H9 (cell line): Measurements from ENCODE around the gene MMP25. TPM values are rescaled to one million over a fixed set of nuclear protein-coding genes. Genes with fewer than 3 reads are reported as not detected.

ENCODE experiments used
- DNase-seq: peaks from one replicate; pipeline ENCODE4 v3.0.0-alpha.2; 2017
- H2AFZ ChIP-seq: one replicate; pipeline ENCODE4 v1.6.1; 2013; ENCODE audit warnings: mild to moderate bottlenecking, low read length, control low read depth, moderate library complexity
- H2AK5ac ChIP-seq: 2 replicates; pipeline ENCODE4 v1.6.1; 2013; ENCODE audit warnings: low read length, control low read depth, mixed read lengths; ENCODE audit not compliant: insufficient read length
- H2BK120ac ChIP-seq: one replicate; pipeline ENCODE4 v1.6.1; 2013; ENCODE audit warnings: low read depth, mild to moderate bottlenecking, low read length, control low read depth, inconsistent platforms; ENCODE audit not compliant: poor library complexity, severe bottlenecking
- H2BK12ac ChIP-seq: 2 replicates; pipeline ENCODE4 v1.6.1; 2013; ENCODE audit warnings: low read length, control low read depth, mixed read lengths, low read depth; ENCODE audit not compliant: insufficient read length
- H2BK15ac ChIP-seq: 2 replicates; pipeline ENCODE4 v1.6.1; 2013; ENCODE audit warnings: low read depth, low read length, control low read depth
- H2BK20ac ChIP-seq: one replicate; pipeline ENCODE4 v1.6.1; 2013; ENCODE audit warnings: low read depth, mild to moderate bottlenecking, low read length, control low read depth, inconsistent platforms; ENCODE audit not compliant: poor library complexity, severe bottlenecking
- H2BK5ac ChIP-seq: 2 replicates; pipeline ENCODE4 v1.6.1; 2013; ENCODE audit warnings: low read length, control low read depth, mixed read lengths; ENCODE audit not compliant: insufficient read length
- H3K14ac ChIP-seq: 2 replicates; pipeline ENCODE4 v1.6.1; 2013; ENCODE audit warnings: low read length, control low read depth; ENCODE audit not compliant: insufficient read depth
- H3K18ac ChIP-seq: 2 replicates; pipeline ENCODE4 v1.6.1; 2013; ENCODE audit warnings: low read depth, mild to moderate bottlenecking, mixed read lengths, low read length, control low read depth; ENCODE audit not compliant: insufficient read length
- H3K23ac ChIP-seq: 2 replicates; pipeline ENCODE4 v1.6.1; 2013; ENCODE audit warnings: low read length, control low read depth, mixed read lengths, low read depth; ENCODE audit not compliant: insufficient read length
- H3K23me2 ChIP-seq: 2 replicates; pipeline ENCODE4 v1.6.1; 2013; ENCODE audit warnings: low read depth, mild to moderate bottlenecking, mixed read lengths, low read length, control low read depth; ENCODE audit not compliant: insufficient read length, poor library complexity, severe bottlenecking
- H3K27ac ChIP-seq: 2 replicates; pipeline ENCODE4 v1.5.1; 2013; ENCODE audit warnings: low read length, control low read depth, mixed read lengths, low read depth; ENCODE audit not compliant: insufficient read length
- H3K27me3 ChIP-seq: 2 replicates; pipeline ENCODE4 v1.6.1; 2013; ENCODE audit warnings: low read length, control low read depth, inconsistent platforms; ENCODE audit not compliant: insufficient read depth
- H3K4ac ChIP-seq: 2 replicates; pipeline ENCODE4 v1.6.1; 2013; ENCODE audit warnings: low read depth, mild to moderate bottlenecking, control low read depth, inconsistent platforms, low read length, moderate library complexity
- H3K4me1 ChIP-seq: 2 replicates; pipeline ENCODE4 v1.6.1; 2013; ENCODE audit warnings: low read length, control low read depth, inconsistent platforms; ENCODE audit not compliant: insufficient read depth
- H3K4me2 ChIP-seq: 2 replicates; pipeline ENCODE4 v1.6.1; 2013; ENCODE audit warnings: low read length, control low read depth, mixed read lengths; ENCODE audit not compliant: insufficient read length, insufficient read depth
- H3K56ac ChIP-seq: 2 replicates; pipeline ENCODE4 v1.6.1; 2013; ENCODE audit warnings: low read depth, mild to moderate bottlenecking, mixed read lengths, low read length, control low read depth; ENCODE audit not compliant: insufficient read length
- H3K79me1 ChIP-seq: 2 replicates; pipeline ENCODE4 v1.6.1; 2013; ENCODE audit warnings: low read depth, mild to moderate bottlenecking, moderate library complexity, low read length, control low read depth, inconsistent platforms; ENCODE audit not compliant: insufficient read depth, poor library complexity, severe bottlenecking
- H3K79me2 ChIP-seq: 2 replicates; pipeline ENCODE4 v1.6.1; 2013; ENCODE audit warnings: low read length, control low read depth, inconsistent platforms; ENCODE audit not compliant: insufficient read depth
- H3K9ac ChIP-seq: 2 replicates; pipeline ENCODE4 v1.6.1; 2013; ENCODE audit warnings: low read length, control low read depth, mixed read lengths; ENCODE audit not compliant: insufficient read length; ENCODE audit errors: extremely low read depth
- H3K9me3 ChIP-seq: one replicate; pipeline ENCODE4 v1.6.1; 2013; ENCODE audit warnings: low read depth, low read length, inconsistent platforms; ENCODE audit not compliant: control insufficient read depth
- H3T11ph ChIP-seq: one replicate; pipeline ENCODE4 v1.6.1; 2013; ENCODE audit warnings: mild to moderate bottlenecking, low read length, control low read depth, inconsistent platforms
- H4K20me1 ChIP-seq: one replicate; pipeline ENCODE4 v1.6.1; 2013; ENCODE audit not compliant: control insufficient read depth, insufficient read length, insufficient read depth
- H4K5ac ChIP-seq: 2 replicates; pipeline ENCODE4 v1.6.1; 2013; ENCODE audit warnings: low read depth, mild to moderate bottlenecking, mixed read lengths, low read length, control low read depth; ENCODE audit not compliant: insufficient read length
- H4K8ac ChIP-seq: replicated peaks from 2 replicates; pipeline ENCODE4 v1.6.1; 2013; ENCODE audit warnings: low read length, control low read depth, mixed read lengths, low read depth; ENCODE audit not compliant: insufficient read length
- H4K91ac ChIP-seq: 2 replicates; pipeline ENCODE4 v1.6.1; 2013; ENCODE audit warnings: low read depth, mild to moderate bottlenecking, moderate library complexity, mixed read lengths, low read length, control low read depth; ENCODE audit not compliant: insufficient read length
- H3K27ac Mint-ChIP-seq, 3 experiments: 2 replicates in 2 of 3; 3 replicates in 1 of 3; pipeline ENCODE4 v1.8.0; 2020 to 2021; ENCODE audit warnings: mixed read lengths in 3 of 3, mild to moderate bottlenecking in 1 of 3, moderate library complexity in 1 of 3
- H3K27me3 Mint-ChIP-seq: 2 replicates; pipeline ENCODE4 v1.8.0; 2021; ENCODE audit warnings: low read depth, mild to moderate bottlenecking, moderate library complexity, mixed read lengths
- H3K36me3 Mint-ChIP-seq, 3 experiments: 2 replicates in 2 of 3; 3 replicates in 1 of 3; pipeline ENCODE4 v1.8.0; 2020 to 2021; ENCODE audit warnings: low read depth in 3 of 3, mixed read lengths in 3 of 3; ENCODE audit not compliant: insufficient read depth in 1 of 3
- H3K4me1 Mint-ChIP-seq, 2 experiments: 2 replicates each; pipeline ENCODE4 v1.8.0; 2020; ENCODE audit warnings: mixed read lengths in 2 of 2
- H3K4me3 Mint-ChIP-seq, 2 experiments: 2 replicates in 1 of 2; 3 replicates in 1 of 2; pipeline ENCODE4 v1.8.0; 2020 to 2021; ENCODE audit warnings: mild to moderate bottlenecking in 2 of 2, mixed read lengths in 2 of 2, moderate library complexity in 1 of 2
- H3K9me3 Mint-ChIP-seq, 2 experiments: 2 replicates in 1 of 2; 3 replicates in 1 of 2; pipeline ENCODE4 v1.8.0; 2020; ENCODE audit warnings: mild to moderate bottlenecking in 2 of 2, mixed read lengths in 2 of 2, moderate library complexity in 1 of 2
- CTCF ChIP-seq: fragments of 200-600 bp; sonication (generic); conservative IDR thresholded peaks from 3 replicates; pipeline ENCODE4 v1.8.0; 2021; ENCODE audit warnings: antibody characterized with exemption, mild to moderate bottlenecking
- WGBS: extraction: QIAGEN DNeasy Blood & Tissue Kit; methylation state at CpG from one replicate; pipeline ENCODE4 v1.1.7; 2013; ENCODE audit warnings: missing lambda C conversion rate, low lambda C conversion rate, mixed read lengths; ENCODE audit not compliant: insufficient read length; ENCODE audit errors: extremely low coverage; 5-methylcytosine and 5-hydroxymethylcytosine counted together
- total RNA-seq: library from RNA; stranded (reverse); gene quantifications from 2 replicates; pipeline ENCODE4 v1.2.1, GENCODE V29; 2021

Gene MMP25
- total RNA-seq, 1 experiment from 2014 or later: 13.5 TPM

- peak; percentile 88 for TF ChIP-seq CTCF
- H2BK15ac ChIP-seq: no peak overlapping the region
- Mint-ChIP-seq H3K27ac (peak overlapping the region; percentile 71 to 87 (median 81); a peak in 4 of 7 replicates), H3K27me3 (no peaks in the 10 kb centered on the region; the same call in 1 of the 2 replicates), H3K4me3 (peak overlapping the region in 1 of 2 experiments; percentile 2; a peak in 2 of 5 replicates), H3K36me3 (peaks cover 44 to 76% (median 58%) of the 10 kb centered on the region in 3 experiments), H3K4me1 (peaks cover 30% of the 10 kb centered on the region in 2 experiments), H3K9me3 (no peaks in the 10 kb centered on the region)
- no peak overlapping the region for H4K8ac ChIP-seq
- H3K9me3 ChIP-seq: no peaks in the 10 kb centered on the region
- no peak overlapping the region for H3K56ac ChIP-seq
- peaks cover 6% of the 10 kb centered on the region for H3K79me1 ChIP-seq
- DNase-seq: no peak
- H3K4me1 ChIP-seq: peaks cover 3% of the 10 kb centered on the region; the same call in 1 of the 2 replicates
- no peak overlapping the region for H3K9ac ChIP-seq
- WGBS: no CpG with 5 or more reads among the region's 22 CpGs
- H3T11ph ChIP-seq: no peak overlapping the region
- no peak overlapping the region for H3K18ac ChIP-seq
- no peak overlapping the region for H2AFZ ChIP-seq
- H3K14ac ChIP-seq: no peak overlapping the region
- no peak overlapping the region for H2BK5ac ChIP-seq
- no peak overlapping the region for H4K91ac ChIP-seq
- H2BK12ac ChIP-seq: no peak overlapping the region
- no peak overlapping the region for H2AK5ac ChIP-seq
- no peak overlapping the region for H2BK20ac ChIP-seq
- H3K79me2 ChIP-seq: peaks cover 17% of the 10 kb centered on the region; the same call in 1 of the 2 replicates
- H3K4me2 ChIP-seq: no peak overlapping the region
- H4K20me1 ChIP-seq: no peaks in the 10 kb centered on the region
- H2BK120ac ChIP-seq: no peak overlapping the region
- H3K23me2 ChIP-seq: peaks cover 22% of the 10 kb centered on the region
- no peak overlapping the region for H3K4ac ChIP-seq
- H3K23ac ChIP-seq: no peak overlapping the region
- H3K27ac ChIP-seq: no peak overlapping the region
- no peak overlapping the region for H4K5ac ChIP-seq
- no peaks in the 10 kb centered on the region for H3K27me3 ChIP-seq
Measured at GRCh38 chr16:3094289-3095027, 48.1 kb downstream of the MMP25 start.
